ENCODE measurements around the gene SPHK2.

The SPHK2 gene

DNA sequence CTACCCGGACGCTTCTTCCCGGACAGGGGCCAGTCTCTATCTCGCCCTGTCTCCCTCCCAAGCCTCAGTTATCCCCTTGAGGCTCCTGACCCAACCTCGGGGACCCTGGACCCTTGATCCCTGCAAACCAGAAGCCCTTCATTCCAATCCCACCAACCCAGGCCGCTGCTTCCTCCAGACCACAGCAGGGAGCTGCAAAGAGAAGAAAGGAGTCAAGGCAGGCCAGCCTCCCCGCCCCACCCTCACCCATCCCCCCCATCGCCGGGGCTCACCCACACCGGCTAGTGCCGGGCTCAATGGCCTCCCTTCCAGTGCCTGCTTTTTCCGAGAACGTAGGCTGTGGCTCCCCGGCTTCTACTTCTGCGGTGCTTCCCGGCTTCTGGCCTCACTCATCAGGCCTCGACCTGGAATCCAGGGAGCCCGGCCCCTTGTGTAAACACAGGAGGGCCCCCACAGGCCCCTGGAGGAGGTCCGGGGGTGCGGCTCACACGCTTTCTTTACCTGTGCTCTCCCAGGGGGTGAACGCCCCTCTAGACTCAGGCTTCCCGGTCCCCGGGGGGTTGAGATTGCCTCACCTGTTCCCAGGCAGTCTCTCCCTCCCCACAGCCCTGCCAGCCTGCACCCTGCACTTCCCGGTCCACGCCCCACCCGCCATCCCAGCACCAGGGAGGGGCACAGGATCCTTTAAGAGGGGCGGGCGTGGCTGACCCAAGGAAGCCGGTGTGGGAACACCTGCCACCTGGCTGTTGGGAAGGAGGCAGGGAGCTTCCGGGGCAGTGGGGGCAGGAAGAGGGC lies 4.7 kb upstream of the SPHK2 start, which contains the start of gene FAM83E:
FAM83E (minus strand) TSS at position 641 of the 795 bp plus-strand sequence. CDS start 1,704 bp downstream, outside the sequence.
- H3K27ac ChIP-seq (ENCODE audit: poor library complexity, severe bottlenecking) = peak within 1 kb of the TSS; percentile 78
- peak within 1 kb of the TSS; percentile 13 for H3K4me3 ChIP-seq (ENCODE audit: severe bottlenecking)
- H3K4me1 ChIP-seq (ENCODE audit: insufficient read depth, poor library complexity, severe bottlenecking) = peaks cover 25% of the 10 kb centered on the region
- DNase-seq (ENCODE audit: low spot score) = peak; percentile 90
- peaks cover 36% of the 10 kb centered on the region for H3K36me3 ChIP-seq (ENCODE audit: low read depth)
- peak; percentile 8 for TF ChIP-seq CTCF (IDR thresholded peaks at IDR 0.05; ENCODE audit: poor library complexity, severe bottlenecking)
- ATAC-seq (ENCODE audit: low read depth) = peak; percentile 54
- no peaks in the 10 kb centered on the region for H3K27me3 ChIP-seq (ENCODE audit: insufficient read depth, poor library complexity, severe bottlenecking)
- no peaks in the 10 kb centered on the region for H3K9me3 ChIP-seq (ENCODE audit: severe bottlenecking)

GRCh38 chr19:48615231-48616040 lies 3.9 kb upstream of the SPHK2 start:
- H3K4me1 ChIP-seq (ENCODE audit: insufficient read depth, poor library complexity, severe bottlenecking) = peaks cover 25% of the 10 kb centered on the region
- DNase-seq (ENCODE audit: low spot score) = no peak
- H3K27me3 ChIP-seq (ENCODE audit: insufficient read depth, poor library complexity, severe bottlenecking) = no peaks in the 10 kb centered on the region
- H3K27ac ChIP-seq (ENCODE audit: poor library complexity, severe bottlenecking) = peak overlapping the region; percentile 78
- no peak for ATAC-seq (ENCODE audit: low read depth)
- no peak overlapping the region for H3K4me3 ChIP-seq (ENCODE audit: severe bottlenecking)
- no peaks in the 10 kb centered on the region for H3K9me3 ChIP-seq (ENCODE audit: severe bottlenecking)
- peak; percentile 1 for TF ChIP-seq CTCF (IDR thresholded peaks at IDR 0.05; ENCODE audit: poor library complexity, severe bottlenecking)
- H3K36me3 ChIP-seq (ENCODE audit: low read depth) = peaks cover 36% of the 10 kb centered on the region

DNA sequence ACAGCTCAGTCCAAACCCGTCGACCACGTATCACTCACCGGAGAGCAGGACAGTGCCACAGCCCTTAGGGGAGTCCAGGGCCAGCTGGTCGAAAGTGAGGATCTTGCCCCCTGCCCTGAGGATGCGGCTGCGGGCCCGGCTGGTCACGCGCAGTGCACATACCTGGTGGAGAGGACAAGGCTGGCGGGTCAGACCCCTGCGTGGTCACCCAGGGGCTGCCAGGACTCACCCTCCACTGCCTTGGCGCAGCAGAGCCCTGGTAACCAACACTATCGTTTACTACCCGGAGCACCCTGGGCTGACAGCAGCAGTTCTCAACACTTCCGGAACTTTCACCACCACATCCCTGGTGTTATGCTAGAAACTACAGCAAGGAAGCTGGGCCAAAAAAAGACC lies 3.3 kb upstream of the SPHK2 start:
- DNase-seq (ENCODE audit: low spot score) (no peak), ATAC-seq (ENCODE audit: low read depth) (no peak)
- Histone ChIP-seq H3K36me3 (ENCODE audit: low read depth) (peaks cover 36% of the 10 kb centered on the region), H3K9me3 (ENCODE audit: severe bottlenecking) (no peaks in the 10 kb centered on the region), H3K27me3 (ENCODE audit: insufficient read depth, poor library complexity, severe bottlenecking) (no peaks in the 10 kb centered on the region), H3K4me3 (ENCODE audit: severe bottlenecking) (no peak overlapping the region), H3K4me1 (ENCODE audit: insufficient read depth, poor library complexity, severe bottlenecking) (peaks cover 25% of the 10 kb centered on the region), H3K27ac (ENCODE audit: poor library complexity, severe bottlenecking) (peak overlapping the region; percentile 78)
- TF ChIP-seq CTCF (IDR thresholded peaks at IDR 0.05; ENCODE audit: poor library complexity, severe bottlenecking) = no peak

DNA sequence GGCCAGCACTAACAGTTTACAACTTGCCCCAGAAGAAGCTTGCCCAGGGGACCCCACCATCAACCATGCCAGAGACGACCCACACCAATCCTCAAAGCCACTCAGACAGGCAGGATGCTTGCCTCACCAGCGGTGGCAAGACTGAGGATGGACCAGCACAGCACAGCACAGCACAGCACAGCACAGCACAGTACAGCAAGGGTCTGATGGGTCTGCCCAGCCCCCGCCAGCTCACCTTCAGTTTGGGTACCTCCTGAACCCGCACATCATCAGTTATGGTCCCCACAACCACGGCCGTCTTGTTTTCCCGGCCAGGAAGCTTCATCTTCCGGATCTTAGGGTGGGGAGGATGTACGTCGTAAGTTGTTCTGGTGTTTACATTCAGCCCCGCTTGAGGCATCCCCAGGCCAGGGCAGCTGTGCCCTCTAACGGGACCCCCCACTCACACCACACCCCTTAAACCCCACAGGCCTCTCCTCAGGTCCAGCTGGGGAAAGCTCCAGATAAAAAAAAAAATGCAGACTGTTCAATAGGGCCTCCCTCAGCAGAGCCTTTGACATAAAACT lies 2.7 kb upstream of the SPHK2 start:
- Histone ChIP-seq H3K4me1 (ENCODE audit: insufficient read depth, poor library complexity, severe bottlenecking) (peaks cover 25% of the 10 kb centered on the region), H3K4me3 (ENCODE audit: severe bottlenecking) (no peak overlapping the region), H3K27ac (ENCODE audit: poor library complexity, severe bottlenecking) (peak overlapping the region; percentile 78)

More for the DNA sequence above, 2.7 kb upstream of the SPHK2 start:
- H3K9me3 ChIP-seq (ENCODE audit: severe bottlenecking) = no peaks in the 10 kb centered on the region
- peaks cover 40% of the 10 kb centered on the region for H3K36me3 ChIP-seq (ENCODE audit: low read depth)
- DNase-seq (ENCODE audit: low spot score) (no peak), ATAC-seq (ENCODE audit: low read depth) (no peak)
- H3K27me3 ChIP-seq (ENCODE audit: insufficient read depth, poor library complexity, severe bottlenecking) = no peaks in the 10 kb centered on the region
- TF ChIP-seq CTCF (IDR thresholded peaks at IDR 0.05; ENCODE audit: poor library complexity, severe bottlenecking) = no peak
